Erythroblast (primary cell): Measurements from ENCODE around the gene SEPHS2.

ENCODE experiments used
- DNase-seq, 2 experiments: peaks; one replicate each; lab custom pipeline; 2025; lab: John Stamatoyannopoulos, UW
- GATA1 ChIP-seq: IDR thresholded peaks from 2 replicates; pipeline ENCODE4 v1.6.1; 2011; ENCODE audit warnings: low read depth, mild to moderate bottlenecking, control low read depth, low read length, moderate library complexity
- POLR2A ChIP-seq: IDR thresholded peaks from 2 replicates; pipeline ENCODE4 v1.6.1; 2011; ENCODE audit warnings: mild to moderate bottlenecking, low read length

Gene SEPHS2

GRCh38 chr16:30449116-30449435 lies 3.4 kb upstream of the SEPHS2 start:
- DNase-seq, result no peak
- TF ChIP-seq POLR2A, result no peak
- TF ChIP-seq GATA1, result no peak

DNA sequence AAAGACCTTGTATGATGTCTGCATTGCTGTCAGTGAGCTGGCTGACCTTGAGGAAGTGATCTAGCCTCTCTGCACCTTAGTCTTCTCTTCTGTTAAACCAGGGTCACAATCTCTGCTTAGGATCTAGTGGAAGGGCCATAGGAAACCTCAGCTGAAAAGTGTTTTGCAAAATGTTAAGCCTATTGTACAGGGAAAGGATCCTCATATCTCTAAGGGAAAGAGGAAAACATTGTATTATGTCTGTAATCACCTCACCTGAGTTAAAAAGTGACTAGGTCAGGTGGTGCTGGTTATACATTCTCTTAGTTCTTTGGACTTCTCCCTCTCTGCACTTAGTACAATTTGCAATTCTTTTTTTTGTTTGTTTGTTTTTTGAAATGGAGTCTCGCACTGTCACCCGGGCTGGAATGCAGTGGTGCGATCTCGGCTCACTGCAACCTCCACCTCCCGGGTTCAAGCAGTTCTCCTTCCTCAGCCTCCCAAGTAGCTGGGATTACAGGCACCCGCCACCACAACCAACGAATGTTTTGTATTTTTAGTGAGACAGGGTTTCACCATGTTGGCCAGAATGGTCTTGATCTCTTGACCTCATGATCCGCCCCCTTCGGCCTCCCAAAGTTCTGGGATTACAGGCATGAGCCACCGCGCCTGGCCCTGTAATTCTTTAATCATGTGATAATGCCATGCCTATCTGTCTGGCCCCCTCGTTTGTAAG lies 2.0 kb upstream of the SEPHS2 start:
- DNase-seq, result no peak
- TF ChIP-seq GATA1 (no peak), POLR2A (no peak)

DNA sequence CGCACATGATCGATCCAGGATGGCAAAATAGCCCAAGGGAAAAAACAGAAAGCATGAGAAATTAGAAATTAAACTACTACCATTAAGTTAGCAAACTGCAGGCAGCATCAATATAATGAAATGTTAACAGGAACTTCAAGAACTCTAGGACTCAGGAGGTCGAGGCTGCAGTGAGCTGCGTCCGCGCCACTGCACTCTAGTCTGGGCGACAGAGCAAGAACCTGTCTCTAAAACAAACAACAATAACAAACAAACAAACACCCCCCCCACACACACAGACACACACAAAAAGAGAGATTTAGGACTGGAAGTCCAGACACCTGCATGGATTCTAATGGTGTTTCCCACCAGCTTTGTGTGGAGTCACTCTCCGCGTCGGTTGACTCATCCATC lies 525 bp upstream of the SEPHS2 start:
- TF ChIP-seq GATA1 (no peak), POLR2A (no peak)
- peak in 1 of 2 experiments; percentile 66 for DNase-seq

DNA sequence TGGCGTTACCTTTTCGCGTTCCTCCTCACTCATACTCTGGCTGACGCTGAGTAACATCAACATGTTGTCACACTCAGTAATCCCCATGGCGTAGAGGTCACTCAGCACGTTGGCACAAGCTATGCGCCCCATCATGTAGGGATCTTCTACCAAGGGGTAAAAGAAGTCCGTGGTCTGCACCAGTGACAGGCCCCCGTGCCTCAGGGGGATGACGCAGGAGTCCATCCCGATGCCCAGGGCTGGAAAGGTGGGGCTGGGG lies 596 bp downstream of the SEPHS2 start:
- no peak for DNase-seq
- no peak for TF ChIP-seq GATA1
- no peak for TF ChIP-seq POLR2A

- TF ChIP-seq POLR2A (no peak), GATA1 (no peak)
- DNase-seq, result no peak
Observed at GRCh38 chr16:30444231-30445148, 1.2 kb downstream of the SEPHS2 start.

DNA sequence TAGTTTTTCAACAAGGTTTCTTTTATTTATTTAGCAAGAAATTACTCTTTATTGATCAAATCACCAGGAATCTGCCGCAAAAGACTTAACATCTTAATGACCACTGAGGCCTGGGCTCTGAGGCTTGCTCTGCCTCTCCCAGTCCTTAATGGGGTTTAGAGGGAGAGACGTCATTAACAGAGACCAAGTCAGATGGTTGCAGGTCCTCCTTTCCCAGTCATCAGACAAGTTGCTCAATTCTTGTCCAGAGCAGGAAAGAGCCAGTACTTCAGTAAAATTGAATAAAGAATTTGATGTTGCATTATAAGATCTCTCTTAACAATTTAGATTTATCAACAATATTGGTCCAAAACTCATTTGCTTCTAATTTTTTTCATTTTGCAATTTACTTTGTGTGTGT lies 2.0 kb downstream of the SEPHS2 start:
- no peak for TF ChIP-seq POLR2A
- TF ChIP-seq GATA1, result no peak
- DNase-seq, result no peak

DNA sequence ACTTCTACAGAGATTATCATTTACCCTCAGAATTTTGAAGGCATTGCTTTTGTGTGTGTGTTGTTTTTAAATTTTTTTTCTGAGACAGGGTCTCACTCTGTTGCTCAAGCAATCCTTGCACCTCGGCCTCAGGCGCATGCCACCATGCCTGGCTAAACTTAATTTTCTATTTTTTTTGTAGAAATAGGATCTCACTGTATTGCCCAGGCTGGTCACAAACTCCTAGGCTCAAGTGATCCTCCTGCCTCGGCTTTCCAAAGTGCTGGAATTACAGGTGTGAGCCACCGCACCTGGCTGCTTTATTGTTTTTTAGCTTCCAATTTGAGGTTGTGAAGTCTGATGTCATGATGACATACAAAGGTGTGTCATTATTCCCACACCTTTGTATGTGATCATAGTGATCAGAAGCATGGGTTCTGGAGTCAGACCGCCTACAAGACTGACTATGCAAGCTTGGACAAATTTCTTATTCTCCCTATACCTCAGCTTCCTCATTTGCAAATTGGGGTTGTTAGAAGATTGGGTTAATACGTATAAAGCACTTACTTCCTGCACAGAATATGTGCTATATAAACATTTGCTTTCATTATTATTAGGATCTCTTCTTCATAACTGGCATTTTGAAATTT lies 5.8 kb downstream of the SEPHS2 start:
- no peak for DNase-seq
- TF ChIP-seq GATA1 (no peak), POLR2A (no peak)

DNA sequence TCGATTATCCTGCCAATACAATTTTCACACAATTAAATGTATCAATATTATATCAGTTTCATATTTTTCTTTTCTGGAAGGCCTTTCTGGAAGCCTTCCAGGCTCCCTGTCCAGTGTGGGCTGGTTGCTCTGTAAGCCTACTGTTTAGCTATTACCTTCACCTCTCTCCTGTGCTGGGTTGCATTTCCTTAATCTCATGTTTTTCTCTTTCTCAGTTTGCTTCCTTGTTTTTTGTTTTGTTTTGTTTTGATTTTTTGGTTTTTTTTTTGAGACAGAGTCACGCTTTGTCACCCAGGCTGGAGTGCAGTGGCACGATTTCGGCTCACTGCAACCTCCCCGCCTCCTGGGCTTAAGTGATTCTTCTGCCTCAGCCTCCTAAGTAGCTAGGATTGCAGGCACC lies 6.8 kb downstream of the SEPHS2 start:
- TF ChIP-seq POLR2A, result no peak
- no peak for TF ChIP-seq GATA1

GRCh38 chr16:30437511-30438046 lies 8.1 kb downstream of the SEPHS2 start:
- no peak for DNase-seq
- TF ChIP-seq GATA1 (no peak), POLR2A (no peak)

More for the DNA sequence above, 6.8 kb downstream of the SEPHS2 start:
- DNase-seq, result no peak

GRCh38 chr16:30434852-30435251 lies 10.8 kb downstream of the SEPHS2 start:
- no peak for DNase-seq
- TF ChIP-seq GATA1 (no peak), POLR2A (no peak)

DNA sequence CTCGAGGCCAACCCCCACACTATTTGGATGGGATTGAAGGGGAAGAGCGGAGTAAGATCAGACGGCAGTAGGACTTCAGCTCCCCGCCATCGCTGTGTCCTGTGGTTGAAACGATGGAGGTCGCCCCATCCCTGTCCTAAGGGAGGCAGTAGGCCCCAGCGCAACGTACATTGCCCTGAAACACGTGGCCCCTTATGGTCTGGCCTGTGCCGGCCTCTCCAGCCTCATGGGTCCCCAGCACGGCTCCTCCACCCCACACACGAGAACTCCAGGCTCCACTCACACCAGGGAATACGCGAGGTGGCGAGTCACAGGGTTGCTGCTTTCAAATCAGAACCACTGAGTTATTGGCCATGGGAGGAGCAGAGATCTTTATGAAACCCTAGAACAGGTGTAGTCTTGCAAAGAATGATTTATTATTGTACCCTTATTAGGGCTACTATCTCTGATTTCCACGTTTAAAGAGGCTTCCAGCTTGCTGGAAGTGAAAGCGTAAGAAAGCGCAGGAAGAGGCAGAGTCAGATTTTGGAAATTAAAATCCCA lies 15.2 kb downstream of the SEPHS2 start:
- DNase-seq, result no peak
- no peak for TF ChIP-seq GATA1
- TF ChIP-seq POLR2A, result no peak

DNA sequence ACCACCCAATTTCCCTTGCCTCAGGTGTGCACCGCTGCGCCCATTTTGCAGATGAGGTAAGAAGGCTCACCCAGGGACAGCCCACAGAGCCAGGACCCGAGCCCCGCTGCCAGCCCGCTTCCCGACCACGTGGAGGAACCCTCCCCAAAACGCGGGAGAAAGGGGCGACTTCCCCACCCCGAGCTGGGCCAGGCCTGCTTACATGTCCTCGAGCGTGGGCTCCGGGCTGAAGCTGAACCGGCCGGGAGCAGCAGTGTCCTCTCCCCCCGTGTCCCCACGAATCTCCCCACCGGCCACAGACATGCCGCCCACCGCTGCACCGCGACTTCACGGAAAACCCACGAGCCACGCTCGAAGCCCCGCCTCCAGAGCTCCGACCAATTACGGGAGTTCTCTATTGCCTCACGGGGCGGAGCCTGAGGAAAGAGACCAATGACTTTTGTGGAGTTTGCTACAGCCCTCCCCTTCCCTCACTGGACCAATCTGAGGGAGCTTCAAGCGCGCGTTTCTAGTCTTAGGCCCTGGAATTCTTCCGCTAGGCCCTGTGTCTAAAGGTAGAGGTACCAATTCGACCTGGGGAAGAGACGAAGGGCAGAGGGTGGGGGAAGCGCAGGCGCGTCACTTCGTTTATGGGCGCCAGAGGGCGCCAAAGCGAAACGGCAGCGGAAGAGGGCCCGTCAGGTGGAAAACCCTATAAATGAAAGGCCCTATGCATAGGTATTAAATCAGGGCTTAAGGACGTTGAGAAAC lies 15.8 kb downstream of the SEPHS2 start, which contains the start of gene DCTPP1:
Gene DCTPP1 (minus strand): TSS at position 353 of the 750 bp plus-strand sequence. CDS start 50 bp downstream, at position 303.
- peak; percentile 98 to 99 for DNase-seq
- TF ChIP-seq GATA1 (no peak), POLR2A (peak; percentile 71)

DNA sequence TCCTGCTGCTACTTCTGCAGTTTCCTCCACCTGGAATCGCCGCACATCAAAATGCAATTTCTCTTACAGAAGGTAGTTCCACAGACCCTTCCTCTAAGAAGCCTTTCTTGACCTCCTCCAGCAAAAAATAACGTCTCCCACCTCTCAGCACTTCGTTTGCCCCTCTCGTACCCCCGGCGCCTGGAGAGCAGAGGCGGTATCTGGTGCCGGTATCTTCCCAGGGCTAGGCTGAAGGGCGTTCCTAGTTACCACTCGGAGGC lies 16.3 kb downstream of the SEPHS2 start:
- no peak for TF ChIP-seq POLR2A
- TF ChIP-seq GATA1, result no peak
- DNase-seq, result no peak
